ENCODE results near the gene SPATA3. TPM values are rescaled to one million over a fixed set of nuclear protein-coding genes. Genes with fewer than 3 reads are reported as not detected.
"Not testable (repeated sequence)": the region's sequence is repeated elsewhere in the genome, so short reads cannot be mapped to it uniquely, and the experiment has no call there.

Gene SPATA3
- total and polyA plus RNA-seq, 2 of the 13 experiments (the other 11 are each of a cell fraction or from before 2014, with no cell fraction given) = not detected

DNA sequence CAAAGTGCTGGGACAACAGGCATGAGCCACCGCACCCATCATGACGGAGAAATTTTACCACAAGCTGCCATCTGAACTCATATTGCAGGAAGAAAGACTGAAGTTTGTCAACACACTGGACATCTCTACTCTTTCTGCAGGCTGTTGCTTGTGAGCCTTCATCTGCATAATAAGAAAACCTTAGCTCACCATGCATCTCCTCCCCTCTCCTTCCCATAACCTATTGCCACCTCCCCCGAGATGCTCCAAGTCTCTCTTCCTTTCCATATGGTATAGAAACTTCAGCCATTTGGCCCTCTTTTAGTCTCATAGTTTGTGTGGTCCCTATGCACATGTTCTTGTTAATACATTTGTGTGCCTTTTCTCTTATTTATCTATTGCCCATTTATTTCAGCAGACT, 22.3 kb downstream of the SPATA3 start:
- H2AFZ ChIP-seq (ENCODE audit: low read length) = no peak overlapping the region
- no peaks in the 10 kb centered on the region for H3K79me2 ChIP-seq (ENCODE audit: insufficient read depth, low read length)
- BruUV-seq (replicated peaks) = no TSS peak
- H3K36me3 ChIP-seq (replicated peaks in 1 of 2; ENCODE audit: control insufficient read depth in 1 of 2, insufficient read depth in 2 of 2, low read length in 2 of 2) = no peaks in the 10 kb centered on the region
- no peak overlapping the region for H3K4me2 ChIP-seq (ENCODE audit: low read depth, low read length)
- H3K9me3 ChIP-seq (ENCODE audit: low read length) = no peaks in the 10 kb centered on the region
- peaks cover 16% of the 10 kb centered on the region; the same call in 1 of the 2 replicates for H3K4me1 ChIP-seq (ENCODE audit: insufficient read depth, low read length)
- no peak for FAIRE-seq
- no peak for DNase-seq (ENCODE audit: low spot score)
- TF ChIP-seq, protein P1, sequence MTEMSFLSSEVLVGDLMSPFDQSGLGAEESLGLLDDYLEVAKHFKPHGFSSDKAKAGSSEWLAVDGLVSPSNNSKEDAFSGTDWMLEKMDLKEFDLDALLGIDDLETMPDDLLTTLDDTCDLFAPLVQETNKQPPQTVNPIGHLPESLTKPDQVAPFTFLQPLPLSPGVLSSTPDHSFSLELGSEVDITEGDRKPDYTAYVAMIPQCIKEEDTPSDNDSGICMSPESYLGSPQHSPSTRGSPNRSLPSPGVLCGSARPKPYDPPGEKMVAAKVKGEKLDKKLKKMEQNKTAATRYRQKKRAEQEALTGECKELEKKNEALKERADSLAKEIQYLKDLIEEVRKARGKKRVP (CRISPR knock-in tag; IDR thresholded peaks at IDR 0.05) = no peak
- TF ChIP-seq, protein P2, sequence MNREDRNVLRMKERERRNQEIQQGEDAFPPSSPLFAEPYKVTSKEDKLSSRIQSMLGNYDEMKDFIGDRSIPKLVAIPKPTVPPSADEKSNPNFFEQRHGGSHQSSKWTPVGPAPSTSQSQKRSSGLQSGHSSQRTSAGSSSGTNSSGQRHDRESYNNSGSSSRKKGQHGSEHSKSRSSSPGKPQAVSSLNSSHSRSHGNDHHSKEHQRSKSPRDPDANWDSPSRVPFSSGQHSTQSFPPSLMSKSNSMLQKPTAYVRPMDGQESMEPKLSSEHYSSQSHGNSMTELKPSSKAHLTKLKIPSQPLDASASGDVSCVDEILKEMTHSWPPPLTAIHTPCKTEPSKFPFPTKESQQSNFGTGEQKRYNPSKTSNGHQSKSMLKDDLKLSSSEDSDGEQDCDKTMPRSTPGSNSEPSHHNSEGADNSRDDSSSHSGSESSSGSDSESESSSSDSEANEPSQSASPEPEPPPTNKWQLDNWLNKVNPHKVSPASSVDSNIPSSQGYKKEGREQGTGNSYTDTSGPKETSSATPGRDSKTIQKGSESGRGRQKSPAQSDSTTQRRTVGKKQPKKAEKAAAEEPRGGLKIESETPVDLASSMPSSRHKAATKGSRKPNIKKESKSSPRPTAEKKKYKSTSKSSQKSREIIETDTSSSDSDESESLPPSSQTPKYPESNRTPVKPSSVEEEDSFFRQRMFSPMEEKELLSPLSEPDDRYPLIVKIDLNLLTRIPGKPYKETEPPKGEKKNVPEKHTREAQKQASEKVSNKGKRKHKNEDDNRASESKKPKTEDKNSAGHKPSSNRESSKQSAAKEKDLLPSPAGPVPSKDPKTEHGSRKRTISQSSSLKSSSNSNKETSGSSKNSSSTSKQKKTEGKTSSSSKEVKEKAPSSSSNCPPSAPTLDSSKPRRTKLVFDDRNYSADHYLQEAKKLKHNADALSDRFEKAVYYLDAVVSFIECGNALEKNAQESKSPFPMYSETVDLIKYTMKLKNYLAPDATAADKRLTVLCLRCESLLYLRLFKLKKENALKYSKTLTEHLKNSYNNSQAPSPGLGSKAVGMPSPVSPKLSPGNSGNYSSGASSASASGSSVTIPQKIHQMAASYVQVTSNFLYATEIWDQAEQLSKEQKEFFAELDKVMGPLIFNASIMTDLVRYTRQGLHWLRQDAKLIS (CRISPR knock-in tag; IDR thresholded peaks at IDR 0.05) = no peak
- no peak for TF ChIP-seq ZSCAN9 (CRISPR knock-in tag; IDR thresholded peaks at IDR 0.05; ENCODE audit: borderline replicate concordance)
- no peak for TF ChIP-seq ZSCAN21 (CRISPR knock-in tag; IDR thresholded peaks at IDR 0.05; ENCODE audit: borderline replicate concordance)
- no peak for TF ChIP-seq ARHGAP35 (CRISPR knock-in tag; IDR thresholded peaks at IDR 0.05; ENCODE audit: borderline replicate concordance)
- TF ChIP-seq, protein P3, sequence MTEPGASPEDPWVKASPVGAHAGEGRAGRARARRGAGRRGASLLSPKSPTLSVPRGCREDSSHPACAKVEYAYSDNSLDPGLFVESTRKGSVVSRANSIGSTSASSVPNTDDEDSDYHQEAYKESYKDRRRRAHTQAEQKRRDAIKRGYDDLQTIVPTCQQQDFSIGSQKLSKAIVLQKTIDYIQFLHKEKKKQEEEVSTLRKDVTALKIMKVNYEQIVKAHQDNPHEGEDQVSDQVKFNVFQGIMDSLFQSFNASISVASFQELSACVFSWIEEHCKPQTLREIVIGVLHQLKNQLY (CRISPR knock-in tag; IDR thresholded peaks at IDR 0.05) = no peak
- TF ChIP-seq CEBPB (IDR thresholded peaks at IDR 0.05; ENCODE audit: borderline replicate concordance, low read depth, low read length) = no peak
- TF ChIP-seq NFKBIZ (CRISPR knock-in tag; IDR thresholded peaks at IDR 0.05) = no peak
- TF ChIP-seq HNRNPLL (IDR thresholded peaks at IDR 0.05; ENCODE audit: low read depth, low read length, poor library complexity, severe bottlenecking) = no peak
- TF ChIP-seq MZF1 (CRISPR knock-in tag; IDR thresholded peaks at IDR 0.05; ENCODE audit: borderline replicate concordance) = no peak
- no peak for TF ChIP-seq ZMYM2 (CRISPR knock-in tag; IDR thresholded peaks at IDR 0.05)
- TF ChIP-seq NFIC (IDR thresholded peaks at IDR 0.05; ENCODE audit: low read length) = no peak
- TF ChIP-seq ZNF879 (CRISPR knock-in tag; IDR thresholded peaks at IDR 0.05) = no peak
- no peak for TF ChIP-seq KDM4B (CRISPR knock-in tag; IDR thresholded peaks at IDR 0.05)
- TF ChIP-seq TMF1 (CRISPR knock-in tag; IDR thresholded peaks at IDR 0.05; ENCODE audit: low read depth) = no peak
- ChIA-PET CTCF (ENCODE audit: low intra/inter-chr PET ratio, low total read pairs) (no interaction called here), POLR2A (interaction anchor here (1.6 to 3.4 kb wide), 2 partner anchors 30 to 33 kb away, joined by 3 to 41 read pairs; no protein-coding TSS in a partner anchor)
- H3K4me3 ChIP-seq (replicated peaks in 1 of 3; ENCODE audit: insufficient read depth in 1 of 3, low read depth in 2 of 3, low read length in 3 of 3) = no peak overlapping the region
- H3K9ac ChIP-seq (ENCODE audit: insufficient read depth, low read depth, low read length) = no peak overlapping the region
- peaks cover 0 to 19% of the 10 kb centered on the region in 2 experiments; a peak in 2 of 5 replicates for H3K27me3 ChIP-seq (ENCODE audit: control insufficient read depth in 1 of 2, insufficient read depth in 2 of 2, low read length in 2 of 2)
- 67% methylated on average over 3 of the region's 3 CpGs for WGBS (ENCODE audit: low lambda C conversion rate)
- no peak for ATAC-seq
- H4K20me1 ChIP-seq (ENCODE audit: insufficient read depth, low read length) = no peaks in the 10 kb centered on the region
- intact Hi-C loops (cut with micrococcal nuclease; ENCODE audit: unreplicated experiment) (no loop called here), in situ Hi-C loops (cut with HindIII; ENCODE audit: extremely low pct_ligation_motif_present, low pct_unique_long_range_greater_than_20kb) (no loop called here)
- H3K27ac ChIP-seq (ENCODE audit: extremely low read length, insufficient read depth, low read length) = no peak overlapping the region

DNA sequence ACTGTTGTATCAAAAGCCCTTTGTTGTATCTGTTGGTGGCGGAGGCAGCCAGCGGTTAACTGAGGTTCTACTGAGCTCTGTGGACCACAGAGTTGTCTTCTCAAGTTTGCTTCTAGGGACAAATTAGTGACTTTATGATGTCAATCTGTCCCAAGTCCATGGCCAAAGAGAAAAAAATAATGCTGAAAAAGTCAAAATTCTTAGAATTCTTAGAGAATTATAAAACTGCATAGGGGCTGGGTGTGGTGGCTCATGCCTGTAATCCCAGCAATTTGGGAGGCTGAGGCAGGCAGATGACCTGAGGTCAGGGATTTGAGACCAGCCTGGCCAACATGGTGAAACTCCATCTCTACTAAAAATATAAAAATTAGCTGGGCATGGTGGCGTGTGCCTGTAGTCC, 29.1 kb downstream of the SPATA3 start:
- H3K4me3 ChIP-seq (replicated peaks in 1 of 3; ENCODE audit: insufficient read depth in 1 of 3, low read depth in 2 of 3, low read length in 3 of 3); BruUV-seq (replicated peaks); H3K36me3 ChIP-seq (replicated peaks in 1 of 2; ENCODE audit: control insufficient read depth in 1 of 2, insufficient read depth in 2 of 2, low read length in 2 of 2); POLR2A ChIA-PET; H2AFZ ChIP-seq (ENCODE audit: low read length); intact Hi-C loops (cut with micrococcal nuclease; ENCODE audit: unreplicated experiment); H3K27me3 ChIP-seq (ENCODE audit: control insufficient read depth in 1 of 2, insufficient read depth in 2 of 2, low read length in 2 of 2); H3K79me2 ChIP-seq (ENCODE audit: insufficient read depth, low read length); H3K4me2 ChIP-seq (ENCODE audit: low read depth, low read length); DNase-seq (ENCODE audit: low spot score); H3K27ac ChIP-seq (ENCODE audit: extremely low read length, insufficient read depth, low read length); ATAC-seq; FAIRE-seq; CTCF ChIA-PET (ENCODE audit: low intra/inter-chr PET ratio, low total read pairs); H3K9ac ChIP-seq (ENCODE audit: insufficient read depth, low read depth, low read length); H3K9me3 ChIP-seq (ENCODE audit: low read length); H4K20me1 ChIP-seq (ENCODE audit: insufficient read depth, low read length); in situ Hi-C loops (cut with HindIII; ENCODE audit: extremely low pct_ligation_motif_present, low pct_unique_long_range_greater_than_20kb): not testable (repeated sequence)
- WGBS (ENCODE audit: low lambda C conversion rate) = 59% methylated on average over 3 of the region's 3 CpGs
- peaks cover 47% of the 10 kb centered on the region for H3K4me1 ChIP-seq (ENCODE audit: insufficient read depth, low read length)
